Ishikawa (cell line): Measurements from ENCODE around the gene WDR45.

Experiments used
- CEBPB ChIP-seq: IDR thresholded peaks from 2 replicates; pipeline ENCODE4 v1.6.1; 2012
- CREB1 ChIP-seq: IDR thresholded peaks from 2 replicates; pipeline ENCODE4 v1.6.1; 2012; ENCODE audit warnings: low read depth
- EGR1 ChIP-seq: IDR thresholded peaks from 2 replicates; pipeline ENCODE4 v1.6.1; 2012
- EP300 ChIP-seq: IDR thresholded peaks from 2 replicates; pipeline ENCODE4 v1.6.1; 2012; ENCODE audit warnings: borderline replicate concordance
- FOXM1 ChIP-seq: IDR thresholded peaks from 2 replicates; pipeline ENCODE4 v1.6.1; 2012; ENCODE audit warnings: low read depth, borderline replicate concordance
- NFIC ChIP-seq: IDR thresholded peaks from 2 replicates; pipeline ENCODE4 v1.6.1; 2012
- RAD21 ChIP-seq: IDR thresholded peaks from 2 replicates; pipeline ENCODE4 v1.6.1; 2012; ENCODE audit warnings: low read depth
- TAF1 ChIP-seq: IDR thresholded peaks from 2 replicates; pipeline ENCODE4 v1.6.1; 2012; ENCODE audit warnings: low read depth, mild to moderate bottlenecking
- TCF12 ChIP-seq: IDR thresholded peaks from 2 replicates; pipeline ENCODE4 v1.6.1; 2012; ENCODE audit warnings: low read depth
- TEAD4 ChIP-seq: IDR thresholded peaks from 2 replicates; pipeline ENCODE4 v1.6.1; 2012
- YY1 ChIP-seq: IDR thresholded peaks from 2 replicates; pipeline ENCODE4 v1.6.1; 2012; ENCODE audit warnings: low read depth
- ZBTB7A ChIP-seq: IDR thresholded peaks from 2 replicates; pipeline ENCODE4 v1.6.1; 2012; ENCODE audit warnings: low read depth
- TF ChIP-seq, protein P1 (sequence below): IDR thresholded peaks from 2 replicates; pipeline ENCODE4 v1.6.1; 2012; ENCODE audit warnings: low read depth, mild to moderate bottlenecking
- TF ChIP-seq, protein P2 (sequence below): IDR thresholded peaks from 2 replicates; pipeline ENCODE4 v1.6.1; 2012
- TF ChIP-seq, protein P3 (sequence below): IDR thresholded peaks from 2 replicates; pipeline ENCODE4 v1.6.1; 2012

WDR45 gene

DNA sequence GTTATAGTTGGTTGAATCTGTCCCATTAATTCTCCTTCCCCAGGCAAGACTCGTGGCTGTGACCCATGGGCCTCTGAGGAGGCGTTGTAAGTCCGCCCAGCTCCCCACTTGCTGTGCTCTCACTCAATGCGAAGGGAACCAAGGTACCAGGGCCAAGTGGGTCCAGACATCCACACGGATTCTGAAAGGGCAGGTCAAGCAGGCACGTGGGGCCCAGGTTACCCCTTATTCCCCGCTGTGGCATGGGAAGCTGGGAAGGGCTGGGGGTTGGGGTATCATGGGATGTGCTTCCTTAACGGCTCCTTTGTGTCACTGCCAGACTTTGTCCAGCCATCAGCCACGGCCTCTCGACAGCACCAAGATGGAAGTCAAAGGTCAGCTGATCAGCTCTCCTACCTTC, 17.8 kb downstream of the WDR45 start:
- no peak for TF ChIP-seq YY1
- TF ChIP-seq EP300: no peak
- no peak for TF ChIP-seq ZBTB7A
- no peak for TF ChIP-seq CREB1
- TF ChIP-seq, protein P1, sequence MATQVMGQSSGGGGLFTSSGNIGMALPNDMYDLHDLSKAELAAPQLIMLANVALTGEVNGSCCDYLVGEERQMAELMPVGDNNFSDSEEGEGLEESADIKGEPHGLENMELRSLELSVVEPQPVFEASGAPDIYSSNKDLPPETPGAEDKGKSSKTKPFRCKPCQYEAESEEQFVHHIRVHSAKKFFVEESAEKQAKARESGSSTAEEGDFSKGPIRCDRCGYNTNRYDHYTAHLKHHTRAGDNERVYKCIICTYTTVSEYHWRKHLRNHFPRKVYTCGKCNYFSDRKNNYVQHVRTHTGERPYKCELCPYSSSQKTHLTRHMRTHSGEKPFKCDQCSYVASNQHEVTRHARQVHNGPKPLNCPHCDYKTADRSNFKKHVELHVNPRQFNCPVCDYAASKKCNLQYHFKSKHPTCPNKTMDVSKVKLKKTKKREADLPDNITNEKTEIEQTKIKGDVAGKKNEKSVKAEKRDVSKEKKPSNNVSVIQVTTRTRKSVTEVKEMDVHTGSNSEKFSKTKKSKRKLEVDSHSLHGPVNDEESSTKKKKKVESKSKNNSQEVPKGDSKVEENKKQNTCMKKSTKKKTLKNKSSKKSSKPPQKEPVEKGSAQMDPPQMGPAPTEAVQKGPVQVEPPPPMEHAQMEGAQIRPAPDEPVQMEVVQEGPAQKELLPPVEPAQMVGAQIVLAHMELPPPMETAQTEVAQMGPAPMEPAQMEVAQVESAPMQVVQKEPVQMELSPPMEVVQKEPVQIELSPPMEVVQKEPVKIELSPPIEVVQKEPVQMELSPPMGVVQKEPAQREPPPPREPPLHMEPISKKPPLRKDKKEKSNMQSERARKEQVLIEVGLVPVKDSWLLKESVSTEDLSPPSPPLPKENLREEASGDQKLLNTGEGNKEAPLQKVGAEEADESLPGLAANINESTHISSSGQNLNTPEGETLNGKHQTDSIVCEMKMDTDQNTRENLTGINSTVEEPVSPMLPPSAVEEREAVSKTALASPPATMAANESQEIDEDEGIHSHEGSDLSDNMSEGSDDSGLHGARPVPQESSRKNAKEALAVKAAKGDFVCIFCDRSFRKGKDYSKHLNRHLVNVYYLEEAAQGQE: no peak
- no peak for TF ChIP-seq RAD21
- no peak for TF ChIP-seq NFIC
- TF ChIP-seq, protein P2, sequence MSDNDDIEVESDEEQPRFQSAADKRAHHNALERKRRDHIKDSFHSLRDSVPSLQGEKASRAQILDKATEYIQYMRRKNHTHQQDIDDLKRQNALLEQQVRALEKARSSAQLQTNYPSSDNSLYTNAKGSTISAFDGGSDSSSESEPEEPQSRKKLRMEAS: no peak
- TF ChIP-seq TEAD4: no peak
- no peak for TF ChIP-seq TAF1
- no peak for TF ChIP-seq FOXM1
- TF ChIP-seq TCF12: no peak
- TF ChIP-seq, protein P3, sequence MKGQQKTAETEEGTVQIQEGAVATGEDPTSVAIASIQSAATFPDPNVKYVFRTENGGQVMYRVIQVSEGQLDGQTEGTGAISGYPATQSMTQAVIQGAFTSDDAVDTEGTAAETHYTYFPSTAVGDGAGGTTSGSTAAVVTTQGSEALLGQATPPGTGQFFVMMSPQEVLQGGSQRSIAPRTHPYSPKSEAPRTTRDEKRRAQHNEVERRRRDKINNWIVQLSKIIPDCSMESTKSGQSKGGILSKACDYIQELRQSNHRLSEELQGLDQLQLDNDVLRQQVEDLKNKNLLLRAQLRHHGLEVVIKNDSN: no peak

DNA sequence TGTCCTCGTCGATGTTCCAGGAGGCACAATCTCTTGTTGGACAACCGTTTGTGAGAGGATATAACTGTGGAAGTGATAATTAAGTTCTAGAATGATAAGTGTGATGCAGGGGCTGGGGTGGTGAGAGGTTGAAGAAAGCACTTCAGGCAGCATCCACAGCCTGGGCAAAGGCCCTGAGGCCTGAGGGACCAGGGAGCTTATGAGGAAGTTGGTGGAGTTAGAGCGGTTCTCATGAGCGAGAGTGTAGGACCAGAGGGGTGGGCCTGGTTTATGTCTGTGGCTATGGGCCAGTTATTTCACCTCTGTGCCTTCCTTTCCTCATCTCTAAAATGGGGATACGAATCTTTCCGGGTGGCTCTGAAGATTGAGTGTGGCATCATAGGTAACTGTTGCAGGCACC, 18.2 kb downstream of the WDR45 start:
- TF ChIP-seq, protein P3: no peak
- TF ChIP-seq RAD21: no peak
- no peak for TF ChIP-seq TEAD4
- no peak for TF ChIP-seq NFIC
- TF ChIP-seq EP300: no peak
- TF ChIP-seq TCF12: no peak
- no peak for TF ChIP-seq CREB1
- no peak for TF ChIP-seq EGR1
- TF ChIP-seq, protein P1: no peak
- TF ChIP-seq, protein P2: no peak
- no peak for TF ChIP-seq YY1
- TF ChIP-seq TAF1: no peak

DNA sequence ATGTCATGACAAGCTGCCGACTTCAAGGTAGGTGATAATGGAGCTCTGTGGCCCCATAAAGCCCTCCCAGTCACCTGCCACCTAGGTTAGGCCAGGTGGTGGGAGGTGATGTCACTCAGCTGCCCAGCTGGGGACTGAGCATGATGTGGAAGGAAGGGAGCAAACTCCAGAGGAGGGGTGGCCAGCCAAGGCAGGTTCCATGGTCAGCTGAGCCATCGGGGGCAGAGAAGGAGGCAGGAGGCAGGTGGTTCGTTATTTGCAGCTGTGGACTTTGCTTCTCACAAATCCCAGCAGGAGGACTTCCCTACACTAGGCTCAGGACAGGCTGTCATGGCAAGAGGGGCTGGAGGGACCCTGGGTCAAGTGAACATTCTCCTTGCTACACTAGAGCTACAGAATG, 18.8 kb downstream of the WDR45 start:
- TF ChIP-seq RAD21: no peak
- TF ChIP-seq CREB1: no peak
- TF ChIP-seq, protein P1: no peak
- no peak for TF ChIP-seq YY1

DNA sequence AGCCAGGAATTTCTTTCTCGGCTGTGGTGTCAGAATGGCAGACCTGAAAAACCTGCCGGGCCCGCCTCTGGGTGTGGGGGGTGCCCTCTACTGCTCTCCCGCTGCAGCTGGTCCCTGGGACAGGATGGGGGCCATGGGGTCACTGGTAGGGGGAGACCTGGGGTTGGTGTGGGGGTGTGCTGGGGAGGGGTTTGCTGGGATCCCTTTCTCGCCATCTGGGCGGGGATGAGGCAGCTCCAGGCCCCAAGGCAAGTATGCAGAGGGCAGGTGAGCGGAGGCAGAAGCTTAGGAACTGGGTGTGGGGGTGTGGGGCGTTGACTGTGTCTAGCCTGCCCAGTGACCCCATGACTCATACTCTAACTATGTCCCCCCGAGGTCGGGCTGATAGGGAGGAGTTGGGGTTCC, 20.0 kb downstream of the WDR45 start:
- TF ChIP-seq, protein P1: no peak
- TF ChIP-seq EGR1 (no peak), YY1 (no peak), TAF1 (no peak), TCF12 (no peak), EP300 (no peak), RAD21 (no peak), CEBPB (no peak), FOXM1 (no peak), TEAD4 (no peak)
- TF ChIP-seq, protein P2: no peak
- TF ChIP-seq, protein P3: no peak
